ENCODE data around the gene SULT1A1.

SULT1A1 gene

DNA sequence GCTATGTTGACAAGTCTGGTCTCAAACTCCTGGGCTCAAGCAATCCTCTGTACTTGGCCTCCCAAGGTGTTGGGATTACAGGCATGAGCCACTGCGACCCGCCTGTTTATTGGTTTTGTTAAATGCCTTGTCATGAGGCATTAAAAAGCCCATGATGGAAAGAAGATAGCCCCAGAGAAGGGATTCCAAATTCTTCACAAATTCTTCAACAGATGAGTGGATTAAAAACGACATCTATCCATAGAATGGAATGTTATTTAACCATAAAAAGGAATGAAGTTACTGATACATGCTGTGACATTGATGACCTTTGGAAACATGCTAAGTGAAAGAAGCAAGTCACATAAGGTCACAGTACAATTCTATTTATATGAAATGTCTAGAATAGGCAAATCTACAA is 51.4 kb downstream of the SULT1A1 start:
- DNase-seq (ENCODE audit: low read depth, low spot score): no peak

GRCh38 chr16:28556914-28557320 is 52.9 kb downstream of the SULT1A1 start:
- DNase-seq (ENCODE audit: low read depth, low spot score): no peak

DNA sequence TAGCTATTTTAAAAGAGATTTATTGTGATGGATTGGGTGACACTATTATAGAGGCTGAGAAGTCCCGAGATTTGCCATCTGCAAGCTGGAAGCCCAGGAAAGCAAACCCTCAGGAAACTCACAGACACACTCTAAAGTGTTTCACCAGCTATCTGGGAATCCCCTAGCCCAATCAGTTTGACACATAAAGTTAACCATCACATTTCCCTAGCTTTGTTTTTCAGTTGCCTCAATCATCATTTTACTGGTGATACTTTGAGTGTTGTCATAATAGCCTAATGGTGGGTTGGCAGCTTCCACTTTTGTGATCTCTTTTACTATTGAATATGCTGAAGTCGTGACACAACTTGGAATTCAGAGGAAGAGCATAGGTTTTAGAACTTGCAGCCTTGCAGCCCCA is 54.3 kb downstream of the SULT1A1 start:
- no peak for DNase-seq (ENCODE audit: low read depth, low spot score)
